Left renal pelvis (tissue), 4 donors: Measurements from ENCODE around the gene SHISA8. TPM values are rescaled to one million over a fixed set of nuclear protein-coding genes. Genes with fewer than 3 reads are reported as not detected.

Experiments used
- DNase-seq, 4 donors: peaks; one replicate each; pipeline ENCODE4 v3.0.0-alpha.2; 2013; ENCODE audit warnings: low read depth in 4 of 4, low spot score in 3 of 4
- polyA plus RNA-seq, 4 donors: library from polyadenylated mRNA; unstranded; fragments of 120-200 nt; gene quantifications; one replicate each; pipeline ENCODE4 v1.2.1, GENCODE V29; 2013; ENCODE audit not compliant: insufficient read length in 4 of 4

Gene SHISA8
- polyA plus RNA-seq, 4 donors: 0.22 to 1.7 (median 0.46) TPM

DNA sequence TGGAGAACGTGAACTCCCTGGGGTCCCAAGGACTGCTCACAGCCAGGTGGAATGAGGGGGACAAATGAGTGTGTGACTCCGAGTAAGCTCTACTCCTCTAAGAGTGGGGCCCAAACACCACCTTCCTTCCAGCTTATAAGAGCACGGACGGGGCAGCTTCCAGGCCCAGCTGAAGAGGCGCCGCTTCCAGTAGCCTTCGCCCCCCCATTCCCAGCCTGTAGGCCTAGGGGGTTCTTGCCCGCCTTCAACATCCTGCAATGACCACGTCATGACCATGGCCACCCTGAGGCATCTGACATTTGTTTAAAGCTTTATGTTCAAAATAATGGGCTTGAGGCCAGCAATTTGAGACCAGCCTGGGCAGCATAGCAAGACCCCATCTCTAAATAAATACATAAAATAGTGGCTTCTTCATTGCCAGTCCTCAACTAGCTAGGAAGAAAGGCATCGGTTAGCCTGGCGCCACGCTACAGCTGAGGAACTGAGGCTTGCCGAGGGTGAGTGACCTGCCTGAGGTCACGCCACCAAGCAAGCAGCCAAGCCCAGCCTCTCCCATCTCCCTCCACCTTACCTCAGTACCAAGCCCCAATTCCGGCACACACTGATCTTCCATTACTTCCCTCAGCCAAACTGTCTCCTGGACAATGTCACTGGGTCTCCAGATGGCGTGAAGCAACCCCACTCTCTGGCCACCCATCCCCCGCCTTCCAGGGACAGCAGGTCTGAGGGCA is 19.6 kb upstream of the SHISA8 start:
- DNase-seq: no peak

DNA sequence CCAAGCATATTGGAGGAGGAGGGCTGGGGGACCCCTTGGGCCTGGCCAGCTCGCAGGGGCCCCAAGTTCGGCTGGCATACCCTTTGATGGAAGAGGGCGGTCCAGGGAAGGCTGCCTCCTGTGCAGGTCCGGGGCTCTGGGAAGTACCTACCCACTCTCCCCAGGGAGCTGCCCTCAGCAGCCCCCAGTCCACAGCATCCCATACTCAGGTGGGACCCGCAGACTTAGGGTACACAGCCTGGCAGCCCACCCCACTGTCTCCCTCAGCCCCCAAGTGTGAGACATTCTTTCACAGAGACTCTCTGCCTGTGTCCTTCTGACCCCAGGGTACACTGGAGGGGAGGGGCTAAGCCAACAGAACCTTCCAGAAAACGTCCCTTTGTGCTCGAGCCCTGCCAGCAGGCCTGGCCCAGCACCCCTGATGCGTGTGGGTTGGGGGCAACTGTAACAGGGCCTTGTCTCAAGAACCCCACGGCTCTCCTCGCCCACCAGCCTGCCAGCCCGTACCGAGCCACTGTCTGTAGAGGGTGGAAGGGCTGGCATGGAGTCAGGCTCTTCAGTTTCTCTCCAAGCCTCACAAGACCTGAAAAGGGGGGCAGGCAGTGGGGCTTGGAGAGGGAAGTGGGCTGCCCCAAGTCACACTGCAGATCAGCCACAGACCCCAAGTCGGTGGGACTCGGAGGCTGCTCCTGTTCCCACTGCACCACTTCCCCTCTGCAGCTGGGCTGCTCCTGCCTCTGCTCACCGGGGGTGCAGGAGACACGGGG is 18.7 kb upstream of the SHISA8 start:
- no peak for DNase-seq

DNA sequence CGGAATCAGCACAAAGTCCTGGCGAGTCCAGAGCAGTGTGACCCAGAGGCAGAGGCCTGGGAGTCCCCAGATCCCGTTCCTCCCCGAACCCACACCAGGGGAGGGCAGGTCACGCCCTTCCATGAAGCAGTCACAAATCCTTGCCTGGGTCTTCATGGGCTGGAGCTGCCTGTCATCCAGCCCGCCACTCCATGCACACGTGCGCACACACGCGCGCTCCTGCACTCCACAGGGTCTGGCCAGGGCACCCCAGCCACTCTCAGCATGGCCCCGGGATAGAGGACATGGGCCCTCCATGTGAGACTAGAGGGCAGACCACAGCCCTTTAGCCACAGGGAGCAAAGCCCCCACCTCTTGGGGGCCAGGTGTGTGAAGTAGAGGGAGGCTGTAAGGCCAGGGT is 17.5 kb upstream of the SHISA8 start:
- no peak for DNase-seq

DNA sequence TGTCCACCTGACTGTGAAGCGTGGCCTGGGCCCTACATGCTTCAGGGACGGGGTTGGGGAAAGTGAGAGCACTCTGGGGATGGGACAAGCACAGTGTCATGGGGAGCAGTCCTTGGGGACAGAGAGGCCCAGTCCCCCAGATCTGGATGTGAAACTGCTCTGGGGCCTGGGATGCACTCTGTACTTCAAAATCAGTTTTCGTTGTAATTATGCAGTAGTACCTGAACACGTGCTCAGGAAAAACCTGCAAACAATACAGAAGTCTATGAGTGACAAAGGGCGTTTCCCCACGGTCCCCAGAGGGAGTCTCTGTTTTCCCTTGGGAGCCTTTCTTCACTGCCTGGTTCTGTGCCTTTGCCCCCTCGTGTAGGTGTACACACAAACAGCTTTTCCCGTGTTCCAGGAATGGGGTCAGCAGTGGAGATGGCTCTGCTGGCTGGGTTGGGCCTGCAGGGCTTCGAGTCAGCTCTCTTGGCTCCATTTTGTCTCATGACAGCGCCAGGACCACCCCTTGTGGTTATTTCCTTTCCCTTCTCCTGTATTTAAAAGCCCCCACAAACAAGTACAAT is 16.9 kb upstream of the SHISA8 start:
- DNase-seq: no peak

DNA sequence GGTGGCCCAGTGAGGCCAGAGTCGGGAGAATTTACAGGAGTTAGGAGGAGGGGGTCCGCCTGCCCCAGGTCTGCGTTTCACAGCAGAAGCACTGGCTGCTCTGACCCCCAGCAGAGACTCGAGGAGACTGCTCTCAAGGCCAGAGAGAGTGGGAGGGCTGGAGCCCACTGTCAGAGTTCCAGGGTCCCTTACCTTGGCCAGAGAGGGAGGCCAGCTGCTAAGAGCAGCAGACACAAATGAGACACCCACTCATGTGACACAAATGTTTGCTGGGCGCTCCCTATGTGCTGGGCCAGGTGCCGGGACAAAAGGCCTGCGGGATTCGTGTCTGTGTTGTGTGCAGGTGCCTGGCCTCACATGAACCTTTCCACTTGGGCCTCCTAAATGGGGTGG is 14.5 kb upstream of the SHISA8 start:
- no peak for DNase-seq

DNA sequence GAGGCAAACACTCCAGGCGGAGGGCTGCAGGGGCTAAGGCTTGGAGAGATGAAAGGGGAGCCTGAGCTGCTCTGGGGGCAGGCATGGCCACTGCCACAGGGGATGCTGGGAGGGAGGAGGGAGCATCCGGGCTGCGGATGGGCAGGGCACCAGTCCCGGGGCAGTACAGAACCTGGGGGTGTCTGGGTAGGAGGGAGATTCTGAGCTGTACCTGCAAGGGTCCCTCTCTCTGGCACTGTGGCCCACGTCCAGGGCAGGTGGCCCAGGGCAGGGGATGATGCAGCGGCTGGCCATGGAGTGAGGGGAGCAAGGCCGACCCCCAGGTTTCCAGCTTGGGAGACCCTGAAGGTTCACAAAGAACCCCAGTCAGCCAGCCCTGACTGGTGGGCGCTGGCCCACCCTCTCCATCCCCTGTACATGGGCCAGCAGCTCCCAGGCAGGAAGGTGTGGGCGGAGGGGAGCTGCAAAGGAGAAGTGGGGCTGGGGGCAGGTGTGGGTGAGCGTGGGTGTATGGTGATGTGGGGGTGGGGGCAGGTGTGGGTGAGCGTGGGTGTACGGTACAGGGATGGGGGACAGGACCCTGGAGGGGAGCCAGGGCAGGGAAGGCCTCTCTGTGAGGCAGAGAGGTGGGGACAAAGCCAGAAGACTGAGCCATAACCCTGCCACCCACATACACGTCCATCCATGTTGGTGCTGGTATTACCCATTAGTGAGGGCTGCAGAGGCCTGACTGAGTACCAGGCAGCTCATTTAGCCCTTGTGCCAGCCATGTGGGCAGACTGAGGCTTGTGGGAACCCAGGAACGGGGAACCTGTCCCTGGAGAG is 13.9 kb upstream of the SHISA8 start:
- no peak for DNase-seq

DNA sequence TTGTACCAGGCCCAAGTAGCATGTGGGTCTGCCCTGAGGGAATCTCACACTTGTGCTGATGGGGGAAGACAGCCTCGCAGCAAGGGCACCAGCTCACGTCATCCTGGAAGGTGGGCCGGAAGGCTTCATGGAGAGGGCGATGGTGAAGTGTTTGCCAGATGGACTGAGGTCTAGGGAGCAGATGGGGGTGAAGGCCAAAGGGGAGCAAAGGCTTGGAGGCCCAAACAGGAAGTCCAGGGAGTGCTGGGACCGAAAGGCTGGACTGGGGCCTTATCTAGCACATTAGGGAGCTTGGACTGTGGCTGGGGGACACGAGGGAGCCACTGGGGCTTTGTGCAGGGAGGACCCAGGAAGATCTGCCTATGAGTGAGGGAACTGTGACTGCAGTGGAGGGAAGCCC is 12.9 kb upstream of the SHISA8 start:
- DNase-seq: no peak

DNA sequence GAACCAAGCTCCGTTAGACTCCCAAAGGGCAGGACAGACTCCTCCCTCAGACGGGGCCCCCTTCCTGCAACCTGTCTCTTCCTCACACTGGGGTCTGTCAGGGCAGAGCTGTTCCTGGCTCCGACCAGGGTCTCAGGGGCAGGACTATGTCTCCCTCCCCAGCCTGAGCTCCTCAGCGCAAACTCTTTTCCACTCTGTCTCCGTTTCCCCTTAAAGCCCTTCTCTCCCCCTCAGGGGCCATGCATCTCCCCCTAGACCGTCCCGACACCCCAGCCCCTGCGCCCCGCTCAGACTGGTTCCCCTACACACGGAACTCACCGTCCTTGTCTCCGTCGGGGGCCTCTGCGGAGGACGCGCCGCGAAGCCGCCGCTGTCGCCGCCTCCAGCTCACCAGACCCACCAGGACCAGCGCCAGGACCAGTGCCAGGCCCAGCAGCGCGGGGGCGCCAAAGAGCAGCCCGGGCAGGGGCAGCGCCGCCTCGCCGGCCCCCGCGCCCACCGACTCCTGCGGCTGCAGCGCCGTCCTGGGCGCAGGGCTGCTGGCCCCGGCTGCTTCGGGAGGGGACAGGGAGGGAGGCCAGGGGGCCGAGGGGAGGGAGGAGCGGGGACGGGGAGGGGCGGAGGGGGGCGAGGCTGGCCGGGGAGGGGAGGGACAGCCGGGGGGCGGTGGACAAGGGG is 11.0 kb upstream of the SHISA8 start:
- DNase-seq: no peak

DNA sequence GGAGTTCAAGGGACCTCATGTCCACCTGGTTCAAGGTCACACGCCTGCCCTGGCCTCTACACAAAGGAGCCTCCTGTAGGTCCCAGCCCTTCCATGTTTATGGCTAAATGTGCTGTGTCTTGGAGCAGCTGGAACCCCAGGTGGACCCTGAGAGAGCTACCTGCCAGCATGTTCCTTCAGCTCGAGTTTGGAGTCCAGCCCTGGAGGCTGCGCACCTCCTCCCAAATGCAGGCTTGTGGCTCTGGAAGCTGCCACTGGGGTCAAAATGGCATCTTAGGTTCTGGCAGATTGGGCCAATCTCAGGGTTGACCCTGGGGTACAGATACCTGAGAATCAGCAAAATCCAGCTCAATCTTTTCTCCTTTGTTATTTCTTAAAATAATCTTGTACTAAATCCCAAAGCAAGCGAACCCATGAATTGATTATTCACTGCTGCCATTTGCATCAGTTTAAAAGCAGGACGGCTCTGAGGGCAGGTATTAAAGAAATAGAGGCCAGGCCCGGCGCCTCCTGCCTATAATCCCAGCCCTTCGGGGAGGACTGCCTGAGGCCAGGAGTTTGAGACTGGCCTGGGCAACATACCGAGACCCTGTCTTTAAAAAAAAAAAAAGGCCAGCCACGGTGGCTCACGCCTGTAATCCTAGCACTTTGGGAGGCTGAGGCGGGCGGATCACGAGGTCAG is 8.9 kb upstream of the SHISA8 start:
- no peak for DNase-seq

DNA sequence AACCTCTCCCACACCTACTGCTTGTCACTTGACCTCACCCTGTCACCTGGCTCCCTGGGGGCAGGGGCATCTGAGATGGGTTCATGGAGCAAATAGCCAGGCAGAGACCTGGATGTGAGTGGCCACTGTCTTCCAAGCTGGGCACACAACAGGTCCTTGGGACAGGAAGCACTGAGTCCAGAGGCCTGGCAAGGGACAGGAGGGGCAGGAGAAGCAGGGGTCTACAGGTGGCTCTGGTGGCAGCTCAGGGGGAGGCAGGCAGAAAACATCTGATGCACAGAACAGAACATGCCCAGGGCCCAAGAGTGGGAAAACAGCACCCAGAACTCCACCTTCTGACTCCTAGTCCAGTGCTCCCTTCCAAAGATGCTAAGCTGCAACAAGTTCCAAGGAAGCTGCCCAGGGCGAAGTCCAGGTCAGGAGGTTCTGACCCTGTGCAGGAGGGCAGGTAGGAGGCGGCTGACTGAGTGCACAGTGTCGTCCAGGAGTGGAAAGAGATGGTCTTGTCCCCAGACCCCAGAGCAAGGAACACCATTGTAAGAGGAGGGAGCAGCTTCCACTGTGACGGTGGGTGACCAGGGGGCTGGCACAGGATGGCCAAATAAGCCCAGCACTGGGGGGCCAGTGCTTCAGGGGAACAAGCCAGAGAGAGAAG is 8.2 kb upstream of the SHISA8 start:
- DNase-seq: no peak

DNA sequence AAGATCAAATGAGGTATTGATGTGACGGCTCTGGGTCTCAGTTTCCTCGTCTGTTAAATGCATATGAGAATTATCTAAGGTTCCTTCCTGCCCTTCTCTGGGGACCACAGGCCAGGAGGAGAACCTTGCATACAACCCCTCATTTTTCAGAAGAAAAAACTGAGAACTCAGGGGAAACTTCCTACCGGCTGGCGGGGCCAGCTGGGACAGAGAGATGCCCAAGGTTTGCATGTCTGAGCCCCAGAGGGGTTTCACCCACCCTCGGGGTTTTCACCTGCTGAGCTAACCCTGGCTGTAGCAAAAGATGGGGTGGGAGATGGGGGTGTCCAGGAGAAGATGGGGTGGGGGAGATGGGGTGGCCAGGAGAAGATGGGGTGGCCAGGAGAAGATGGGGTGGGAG is 7.5 kb upstream of the SHISA8 start:
- DNase-seq: no peak

DNA sequence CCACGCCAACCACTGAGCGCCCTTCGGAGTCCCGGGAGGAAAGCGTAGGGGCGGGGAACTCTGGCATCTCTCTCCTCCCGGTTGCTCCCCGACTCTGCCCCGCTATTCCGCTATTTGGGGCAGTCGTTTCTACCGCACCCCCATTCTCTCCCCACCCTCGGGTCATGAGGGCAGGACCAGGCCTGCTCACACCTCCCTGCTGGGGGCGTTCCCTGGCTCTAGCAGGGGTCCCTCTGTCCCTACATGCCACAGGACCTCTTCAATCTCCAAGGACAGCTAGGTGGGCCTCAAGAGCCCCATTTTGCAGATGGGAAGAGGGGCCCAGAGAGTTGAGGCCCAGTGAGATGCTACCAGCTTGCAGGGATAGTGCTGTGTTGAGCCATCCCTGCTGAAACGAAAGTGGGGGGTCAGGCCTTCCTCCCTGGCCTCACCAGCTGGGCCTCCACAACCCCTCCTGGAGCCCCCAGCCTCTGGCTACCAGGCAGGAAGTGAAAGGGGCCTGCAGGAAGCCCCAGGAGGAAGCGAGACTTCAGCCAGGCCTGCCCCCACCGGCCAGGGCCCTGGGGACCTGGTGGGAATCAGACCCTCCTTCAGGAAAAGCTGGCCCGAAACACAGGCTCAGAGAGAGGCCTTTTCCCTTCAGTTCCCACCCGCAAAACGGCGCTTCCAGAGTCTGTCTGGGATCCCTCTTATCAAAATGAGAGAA is 5.5 kb upstream of the SHISA8 start:
- DNase-seq: no peak

DNA sequence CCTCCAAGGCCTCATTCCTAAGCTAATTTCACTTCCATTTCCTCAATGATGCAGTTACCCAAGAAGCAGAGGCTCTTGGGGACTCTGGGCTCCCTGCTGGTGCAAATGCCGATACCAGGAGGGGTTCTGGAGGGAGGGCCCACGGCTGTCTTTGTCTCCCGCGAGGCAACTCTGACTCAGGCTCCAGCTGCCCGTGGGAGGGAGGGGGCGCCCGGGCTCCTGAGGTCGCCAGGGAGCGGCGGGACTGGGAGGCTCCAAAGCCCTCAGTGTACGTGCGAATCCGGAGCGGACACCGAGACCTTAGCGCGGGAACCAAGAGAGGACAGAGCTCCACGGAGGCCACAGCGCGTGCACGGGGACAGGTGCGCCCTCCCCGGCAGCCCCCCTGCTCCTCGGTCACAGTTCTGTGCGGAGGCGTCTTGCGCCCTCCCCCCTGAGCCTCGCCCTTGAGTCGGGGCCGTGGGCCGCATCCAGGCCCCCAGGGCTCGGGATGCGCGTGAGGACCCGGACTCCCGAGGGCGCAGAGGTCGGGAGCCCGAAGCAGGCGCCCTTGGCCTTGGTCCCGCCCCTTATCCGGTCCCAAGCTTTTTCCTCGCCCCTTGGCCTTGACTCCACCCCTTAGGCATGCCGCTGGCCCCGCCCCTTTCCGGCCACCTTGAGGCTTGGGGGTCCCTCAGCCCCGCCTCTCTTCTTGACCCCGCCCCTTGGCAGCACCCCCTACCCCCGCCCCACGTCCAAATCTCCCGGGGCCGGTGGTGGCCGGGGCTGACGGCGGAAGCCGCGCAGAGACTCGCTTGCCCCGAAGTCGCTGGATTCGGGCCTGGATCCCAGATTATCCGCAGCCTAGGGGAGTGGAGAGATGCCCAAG is 4.7 kb upstream of the SHISA8 start:
- no peak for DNase-seq

DNA sequence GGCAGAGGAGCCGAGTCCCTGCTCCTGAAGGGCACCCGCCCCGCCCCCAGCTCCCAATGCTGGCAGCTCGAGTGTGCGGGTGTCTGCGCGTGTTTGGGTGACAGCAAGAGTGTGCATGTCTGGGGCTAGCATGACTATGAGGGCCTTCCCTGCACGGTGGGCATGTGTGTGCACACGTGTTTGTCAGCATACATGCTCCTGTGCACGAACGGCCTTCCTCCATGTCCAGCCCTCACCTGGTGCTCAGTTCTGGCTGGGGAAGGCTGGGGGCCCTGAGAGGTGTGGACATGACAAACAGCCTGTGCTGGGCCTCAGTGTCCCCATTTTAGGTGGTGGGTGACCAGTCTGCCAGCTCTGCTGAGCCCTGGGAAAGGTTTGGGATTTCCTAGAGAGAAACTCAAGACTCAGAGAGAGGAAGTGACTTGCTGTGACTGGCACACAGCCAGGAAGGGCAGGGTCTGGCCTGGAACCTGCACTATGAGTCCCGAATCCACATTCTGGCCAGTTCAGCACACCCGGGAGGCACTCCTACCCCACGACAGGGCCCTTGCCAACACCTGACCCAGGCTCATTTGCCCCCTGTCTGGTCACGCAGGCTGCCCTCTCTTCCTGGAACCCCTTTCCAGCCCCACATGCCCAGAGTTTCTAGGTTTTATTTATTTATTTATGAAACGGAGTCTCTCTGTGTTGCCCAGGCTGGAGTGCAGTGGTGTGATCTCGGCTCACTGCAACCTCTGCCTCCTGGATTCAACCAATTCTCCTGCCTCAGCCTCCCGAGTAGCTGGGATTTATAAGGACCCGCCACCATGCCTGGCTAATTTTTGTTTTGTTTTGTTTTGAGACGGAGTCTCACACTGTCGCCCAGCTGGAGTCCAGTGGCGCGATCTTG is 3.3 kb upstream of the SHISA8 start:
- no peak for DNase-seq

DNA sequence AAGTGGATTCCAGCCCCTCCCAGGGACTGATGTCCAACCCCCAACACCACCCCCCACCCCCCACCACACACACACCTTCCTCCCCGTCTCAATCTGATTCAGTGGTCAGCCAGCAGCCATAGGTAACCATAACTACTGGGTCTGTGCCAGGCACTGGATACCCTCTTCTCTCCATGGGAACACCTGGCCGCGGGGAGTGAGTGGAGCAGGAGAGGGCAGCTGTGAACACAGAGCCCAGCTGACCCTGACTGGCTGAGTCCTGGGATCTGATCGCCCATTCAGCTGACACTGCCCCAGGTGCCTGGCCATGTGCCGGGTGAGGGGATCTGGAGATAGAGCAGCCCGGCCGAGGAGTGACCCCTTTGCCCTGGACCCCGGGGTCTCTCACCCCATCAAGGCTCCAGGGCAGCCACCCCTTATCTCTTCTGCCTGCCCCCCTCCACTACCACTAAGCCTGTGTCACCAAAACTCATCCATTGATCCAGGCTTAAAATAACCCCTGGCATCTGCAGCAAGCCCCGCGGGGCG is 2.6 kb upstream of the SHISA8 start:
- no peak for DNase-seq

DNA sequence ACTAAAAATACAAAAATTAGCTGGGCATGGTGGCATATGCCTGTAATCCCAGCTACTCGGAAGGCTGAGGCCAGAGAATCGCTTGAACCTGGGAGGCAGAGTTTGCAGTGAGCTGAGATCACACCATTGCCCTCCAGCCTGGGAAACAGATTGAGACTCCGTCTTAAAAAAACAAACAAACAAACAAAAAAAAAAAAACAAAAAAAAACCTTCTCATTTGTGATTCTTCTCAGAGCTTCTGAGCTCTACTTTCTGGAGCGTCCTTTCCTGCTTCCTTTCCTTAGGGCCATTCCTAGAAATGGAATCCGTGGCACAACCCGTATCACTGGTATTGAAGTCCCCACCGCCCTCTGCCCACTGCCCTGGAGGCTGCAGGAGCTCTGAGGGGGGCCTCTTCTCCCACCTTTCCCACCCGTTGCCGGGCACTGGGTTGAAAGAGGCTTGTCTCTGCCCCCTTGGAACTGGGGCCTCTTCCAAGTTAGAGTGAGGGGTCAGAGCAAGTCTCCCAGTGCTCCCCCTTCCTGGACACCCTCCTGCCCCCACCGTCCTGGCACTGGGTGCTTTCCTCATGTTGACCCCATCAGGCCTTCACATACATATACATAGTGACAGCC is 2.0 kb upstream of the SHISA8 start:
- no peak for DNase-seq
